Hematopoietic multipotent progenitor cell treated with erythropoietin and hydrocortisone succinate and interleukin-3 and kit ligand, for 6 days (in vitro differentiated cells): Measurements from ENCODE around the gene PRX.

Experiments
- DNase-seq: peaks from one replicate; pipeline ENCODE4 v3.0.0-alpha.2; 2015

Gene PRX

GRCh38 chr19:40363069-40363468, 50.1 kb downstream of the PRX start:
- peak; percentile 78 for DNase-seq

DNA sequence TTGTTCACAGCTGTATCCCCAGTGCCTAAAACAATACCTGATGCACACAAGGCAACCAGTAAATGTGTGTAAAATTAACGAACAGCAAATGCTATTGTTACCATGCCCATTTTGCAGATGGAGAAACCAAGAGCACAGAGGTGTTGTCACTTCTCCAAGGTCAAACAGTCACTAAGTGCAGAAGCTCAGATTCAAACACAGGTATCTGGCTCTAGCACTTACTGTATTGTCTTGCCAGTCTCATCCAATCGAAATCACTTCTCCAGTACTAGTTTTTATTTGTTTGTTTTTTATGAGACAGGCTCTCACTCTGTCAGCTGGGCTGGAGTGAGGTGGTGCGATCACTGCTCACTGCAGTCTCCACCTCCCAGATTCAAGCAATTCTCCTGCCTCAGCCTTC, 51.0 kb downstream of the PRX start:
- DNase-seq = no peak

DNA sequence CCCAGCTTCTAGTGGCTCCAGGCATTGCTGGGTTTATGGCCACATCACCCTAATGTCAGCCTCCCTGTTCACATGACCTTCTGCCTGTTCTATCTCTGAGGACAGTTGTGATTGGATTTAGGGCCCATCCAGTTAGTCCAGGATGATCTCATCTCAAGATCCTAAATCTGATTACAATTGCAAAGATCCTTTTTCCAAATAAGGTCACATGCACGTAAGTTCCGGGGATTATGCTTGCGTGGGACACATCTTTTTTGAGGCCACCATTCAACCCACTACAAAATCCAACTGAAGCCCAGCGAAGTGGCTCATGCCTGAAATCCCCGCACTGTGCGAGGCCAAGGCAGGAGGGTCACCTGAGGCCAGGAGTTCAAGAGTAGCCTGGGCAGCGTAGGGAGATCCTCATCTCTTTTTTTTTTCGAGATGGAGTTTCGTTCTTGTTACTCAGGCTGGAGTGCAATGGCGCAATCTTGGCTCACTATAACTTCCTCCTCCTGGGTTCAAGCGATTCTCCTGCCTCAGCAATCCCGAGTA, 52.4 kb downstream of the PRX start:
- no peak for DNase-seq

DNA sequence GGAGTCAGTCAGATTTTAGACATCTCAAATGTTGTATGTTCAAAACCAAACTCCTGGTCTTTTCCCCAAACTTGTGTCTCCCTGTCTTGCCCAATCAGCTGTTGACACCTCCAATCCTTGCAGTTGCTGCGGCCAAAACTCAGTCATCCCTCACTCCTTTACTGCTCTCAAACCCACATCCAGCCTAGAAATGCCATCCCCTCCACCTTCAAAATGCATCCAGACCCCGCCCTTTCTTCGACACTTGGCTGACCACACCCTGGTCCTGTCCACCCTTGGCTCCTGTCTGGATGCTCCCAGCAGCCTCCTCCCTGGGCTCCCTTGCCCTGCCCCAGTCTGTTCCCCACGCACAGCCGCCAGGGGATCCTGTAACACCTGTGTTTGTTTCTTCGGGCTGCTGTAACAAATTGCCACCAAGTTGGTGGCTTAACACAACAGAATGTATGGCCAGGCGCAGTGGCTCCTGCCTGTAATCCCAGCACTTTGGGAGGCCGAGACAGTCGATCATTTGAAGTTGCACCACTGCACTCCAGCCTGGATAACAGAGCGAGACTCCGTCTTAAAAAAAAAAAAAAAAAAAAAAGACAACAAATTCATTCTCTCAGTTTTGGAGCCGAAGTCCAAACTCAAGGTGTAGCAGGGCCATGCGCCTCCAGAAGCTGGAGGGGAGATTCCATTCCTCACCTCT, 53.0 kb downstream of the PRX start:
- DNase-seq = no peak

- DNase-seq = peak; percentile 64
Measured at GRCh38 chr19:40358773-40359172, 54.4 kb downstream of the PRX start.

- DNase-seq = no peak
Measured at GRCh38 chr19:40357640-40358039, 55.5 kb downstream of the PRX start.

GRCh38 chr19:40356681-40357595, 56.2 kb downstream of the PRX start:
- DNase-seq = no peak

GRCh38 chr19:40355975-40356680, 57.0 kb downstream of the PRX start:
- no peak for DNase-seq

DNA sequence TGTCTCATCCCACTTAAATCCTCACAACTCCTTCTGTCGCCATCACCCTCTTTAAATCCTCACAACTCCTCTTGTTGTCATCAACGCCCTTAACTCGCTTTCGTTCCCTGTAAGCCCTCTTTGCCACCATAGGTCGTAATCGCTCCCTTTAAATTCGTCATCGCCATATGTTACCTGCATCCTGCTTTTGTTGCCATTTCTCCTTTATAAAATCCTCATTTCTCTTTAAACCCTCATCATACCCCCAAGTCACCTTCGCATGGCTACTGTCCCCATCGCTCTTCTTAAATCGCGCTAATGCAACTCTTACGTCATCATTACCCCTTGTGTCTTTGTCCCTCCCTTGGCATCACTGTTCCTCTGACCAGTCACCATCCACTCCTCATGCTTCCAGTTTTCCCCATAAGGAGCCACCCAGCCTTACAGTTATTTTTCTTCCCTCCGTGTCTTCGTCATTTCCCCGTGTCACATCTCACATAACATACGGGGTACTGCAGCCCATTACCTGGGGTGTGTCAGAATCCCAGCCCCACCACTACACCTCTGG, 64.1 kb downstream of the PRX start:
- peak; percentile 61 for DNase-seq

- DNase-seq = peak; percentile 99
Measured at GRCh38 chr19:40348125-40348913, 64.9 kb downstream of the PRX start, which contains the start of the genes C19orf47 and PLD3. Gene C19orf47, minus strand, starts transcription at chr19:40348397. Its CDS starts 6,540 bp downstream, at chr19:40341857. Gene PLD3, plus strand, starts transcription at chr19:40348695. Its CDS starts 17,789 bp downstream, at chr19:40366484.

GRCh38 chr19:40344422-40344821, 68.8 kb downstream of the PRX start:
- no peak for DNase-seq
